Breast epithelium (tissue), 3 donors: Measurements from ENCODE around the gene C19orf53.

Experiments
- CTCF ChIP-seq, 3 donors: fragments of 450-650 bp; IDR thresholded peaks; one replicate each; pipeline ENCODE4 v1.5.1; 2016 to 2017; ENCODE audit warnings: antibody characterized with exemption in 3 of 3, mild to moderate bottlenecking in 3 of 3, moderate library complexity in 3 of 3
- POLR2A ChIP-seq: fragments of 450-650 bp; IDR thresholded peaks from one replicate; pipeline ENCODE4 v1.6.1; 2016; ENCODE audit warnings: antibody characterized with exemption, mild to moderate bottlenecking, moderate library complexity
- POLR2AphosphoS5 ChIP-seq, 3 donors: sonication (generic); formaldehyde crosslinking; IDR thresholded peaks; one replicate each; pipeline ENCODE4 v1.6.1; 2017; ENCODE audit warnings: antibody characterized with exemption in 3 of 3

DNA sequence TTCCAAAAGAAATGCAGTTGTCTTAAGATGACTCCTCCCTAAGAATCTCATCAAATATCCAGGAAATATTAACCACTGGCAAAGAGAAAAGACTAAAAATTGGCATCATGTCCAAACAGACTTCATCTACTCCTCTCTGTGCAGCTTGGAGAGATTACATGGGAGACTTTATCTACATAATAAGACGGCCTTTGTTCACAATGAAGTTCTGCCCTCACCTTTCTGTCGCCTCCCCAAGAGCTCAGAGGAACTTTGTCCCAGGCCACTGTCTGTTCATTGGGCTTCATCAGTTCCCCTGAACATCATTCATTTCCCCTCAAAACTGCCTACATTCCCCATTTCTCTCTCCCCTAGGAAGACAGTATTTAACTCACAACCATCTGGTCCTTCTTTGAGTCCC, 32.4 kb upstream of the C19orf53 start:
- TF ChIP-seq CTCF (IDR thresholded peaks at IDR 0.05) = no peak
- TF ChIP-seq POLR2A = no peak
- TF ChIP-seq POLR2AphosphoS5 (IDR thresholded peaks at IDR 0.05) = no peak
